ENCODE measurements around the gene MCU. TPM values are rescaled to one million over a fixed set of nuclear protein-coding genes. Genes with fewer than 3 reads are reported as not detected.
A peak's percentile ranks its signal among the peaks of the same experiment; 100 is the strongest.

MCU gene
- total RNA-seq, 1 donor from 2014 or later = 63.8 TPM

DNA sequence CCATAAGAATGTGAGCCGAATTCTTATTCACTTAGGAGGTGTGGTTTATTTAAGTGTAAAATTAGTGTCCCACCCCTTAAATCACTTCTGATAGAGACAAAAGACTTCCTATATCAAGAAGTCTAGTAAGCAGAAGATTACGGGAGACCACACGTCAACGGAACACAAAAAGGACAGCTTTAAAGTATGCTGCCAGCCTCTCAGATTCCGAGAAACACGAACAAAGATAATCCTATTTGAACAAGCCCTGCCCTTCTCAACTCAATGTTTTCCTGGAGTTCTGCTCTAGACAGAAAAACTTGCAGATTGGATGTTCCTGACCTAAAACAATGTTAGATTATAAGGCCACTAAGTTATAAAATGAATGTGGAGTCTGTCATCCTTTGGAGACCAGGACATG, 4.9 kb upstream of the MCU start:
- Mint-ChIP-seq H3K4me1 (ENCODE audit: low read depth) (peaks cover 24% of the 10 kb centered on the region), H3K27ac (peak overlapping the region; percentile 93), H3K36me3 (ENCODE audit: insufficient read depth) (no peaks in the 10 kb centered on the region), H3K27me3 (no peaks in the 10 kb centered on the region), H3K9me3 (ENCODE audit: low read depth) (no peaks in the 10 kb centered on the region), H3K4me3 (ENCODE audit: low read depth) (no peak overlapping the region)
- DNase-seq (ENCODE audit: low spot score, unreplicated experiment) = no peak
- TF ChIP-seq CTCF (IDR thresholded peaks at IDR 0.05; ENCODE audit: unreplicated experiment) = no peak

DNA sequence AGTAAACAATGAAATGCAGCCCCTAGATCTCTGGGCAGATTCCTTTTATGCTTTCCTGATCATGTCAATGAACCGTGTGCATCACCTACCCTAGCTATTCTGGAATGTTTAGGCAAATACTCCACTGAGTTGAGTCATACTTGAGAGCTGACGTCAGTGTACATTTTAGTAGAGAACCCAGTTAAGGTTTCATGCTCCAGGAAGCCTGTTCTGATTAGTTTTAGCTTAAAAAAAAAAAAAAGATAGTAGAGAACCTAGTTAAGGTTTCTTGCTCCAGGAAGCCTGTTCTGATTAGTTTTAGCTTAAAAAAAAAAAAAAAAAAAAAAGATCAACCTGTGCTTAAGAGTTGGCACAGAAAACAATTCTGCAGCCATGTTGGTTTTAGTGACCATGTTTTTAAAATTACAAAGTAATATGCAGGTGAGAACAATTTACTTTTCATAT, 3.7 kb upstream of the MCU start:
- Mint-ChIP-seq H3K9me3 (ENCODE audit: low read depth) (no peaks in the 10 kb centered on the region), H3K27me3 (no peaks in the 10 kb centered on the region), H3K36me3 (ENCODE audit: insufficient read depth) (no peaks in the 10 kb centered on the region), H3K27ac (peak overlapping the region; percentile 93), H3K4me3 (ENCODE audit: low read depth) (no peak overlapping the region), H3K4me1 (ENCODE audit: low read depth) (peaks cover 29% of the 10 kb centered on the region)
- DNase-seq (ENCODE audit: low spot score, unreplicated experiment) = no peak
- no peak for TF ChIP-seq CTCF (IDR thresholded peaks at IDR 0.05; ENCODE audit: unreplicated experiment)

DNA sequence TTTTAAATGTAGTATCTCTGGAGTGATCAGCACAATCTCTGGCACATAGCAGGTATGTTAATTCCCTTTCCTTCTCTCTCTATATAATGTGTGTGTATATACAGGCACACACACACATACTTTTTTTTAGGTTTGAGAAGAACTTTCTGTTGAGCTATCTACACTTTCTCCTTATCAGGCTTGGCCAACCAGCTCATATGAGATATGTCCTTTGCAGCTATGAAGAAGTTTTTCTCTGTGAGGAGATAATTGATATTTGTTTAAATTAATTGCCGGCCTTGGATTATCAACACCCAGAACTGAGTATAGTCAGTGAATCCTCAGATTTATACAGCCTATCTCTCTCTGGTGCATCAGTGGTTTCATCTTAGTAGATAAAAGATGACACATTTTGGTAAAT, 2.3 kb upstream of the MCU start:
- Mint-ChIP-seq H3K36me3 (ENCODE audit: insufficient read depth) (no peaks in the 10 kb centered on the region), H3K27me3 (no peaks in the 10 kb centered on the region), H3K9me3 (ENCODE audit: low read depth) (no peaks in the 10 kb centered on the region), H3K4me1 (ENCODE audit: low read depth) (peaks cover 41% of the 10 kb centered on the region), H3K27ac (no peak overlapping the region), H3K4me3 (ENCODE audit: low read depth) (no peak overlapping the region)
- no peak for TF ChIP-seq CTCF (IDR thresholded peaks at IDR 0.05; ENCODE audit: unreplicated experiment)
- DNase-seq (ENCODE audit: low spot score, unreplicated experiment) = no peak

- no peaks in the 10 kb centered on the region for H3K9me3 Mint-ChIP-seq (ENCODE audit: low read depth)
- no peak overlapping the region for H3K27ac Mint-ChIP-seq
- H3K4me3 Mint-ChIP-seq (ENCODE audit: low read depth) = peak overlapping the region; percentile 19
- no peak for TF ChIP-seq CTCF (IDR thresholded peaks at IDR 0.05; ENCODE audit: unreplicated experiment)
- no peak for DNase-seq (ENCODE audit: low spot score, unreplicated experiment)
- H3K27me3 Mint-ChIP-seq = no peaks in the 10 kb centered on the region
- H3K4me1 Mint-ChIP-seq (ENCODE audit: low read depth) = peaks cover 46% of the 10 kb centered on the region
- H3K36me3 Mint-ChIP-seq (ENCODE audit: insufficient read depth) = no peaks in the 10 kb centered on the region
These were observed 1.7 kb upstream of the MCU start for GRCh38 chr10:72690071-72690755.

- Mint-ChIP-seq H3K4me3 (ENCODE audit: low read depth) (peak overlapping the region; percentile 64), H3K4me1 (ENCODE audit: low read depth) (peaks cover 46% of the 10 kb centered on the region), H3K27ac (peak overlapping the region; percentile 82), H3K9me3 (ENCODE audit: low read depth) (no peaks in the 10 kb centered on the region), H3K36me3 (ENCODE audit: insufficient read depth) (no peaks in the 10 kb centered on the region), H3K27me3 (no peaks in the 10 kb centered on the region)
- TF ChIP-seq CTCF (IDR thresholded peaks at IDR 0.05; ENCODE audit: unreplicated experiment) = no peak
- no peak for DNase-seq (ENCODE audit: low spot score, unreplicated experiment)
These were observed 477 bp upstream of the MCU start for GRCh38 chr10:72691470-72691862.
